ENCODE data around the gene ORM1.

Gene ORM1

DNA sequence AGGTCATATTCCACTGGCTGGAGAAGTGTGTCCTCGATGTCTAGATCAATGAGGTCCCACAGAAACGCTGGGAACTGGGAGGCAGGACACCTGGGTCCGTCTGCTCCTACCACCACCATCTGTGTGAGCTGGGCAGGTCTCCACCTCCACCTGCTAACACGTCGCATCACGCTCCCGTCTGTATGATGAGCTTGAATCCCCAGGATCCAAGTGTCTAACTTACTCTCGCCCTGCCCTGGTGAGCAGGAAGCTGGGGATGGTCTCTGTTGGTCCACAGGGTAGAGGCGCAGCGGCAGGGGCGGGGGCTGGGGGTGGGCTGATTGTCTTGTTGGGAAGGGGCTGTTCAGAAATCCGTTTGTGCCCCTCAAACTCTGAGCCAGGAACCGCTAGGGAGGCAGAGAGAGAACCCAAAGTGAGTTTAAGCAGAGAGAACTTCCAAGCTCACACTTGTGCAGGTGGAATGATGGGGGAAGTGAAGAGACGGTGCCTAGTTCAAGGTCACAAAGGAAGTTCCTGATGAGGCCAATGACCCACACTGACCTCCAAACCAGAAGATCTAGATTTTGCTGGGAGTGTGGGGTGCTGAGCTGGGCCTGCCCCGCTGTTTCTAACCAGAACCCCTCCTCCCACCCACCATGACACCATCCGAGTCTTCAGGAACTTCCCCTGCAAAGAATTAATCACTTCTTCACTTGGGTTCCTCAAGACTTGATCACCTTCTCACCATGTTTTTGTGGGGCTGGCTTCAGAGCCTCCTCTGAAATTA is 27.9 kb downstream of the ORM1 start:
- no peak overlapping the region for H3K27ac ChIP-seq (ENCODE audit: low read length)
- H3K36me3 ChIP-seq (ENCODE audit: control insufficient read depth in 1 of 2, insufficient read depth in 2 of 2, low read length in 2 of 2), result peaks cover 59 to 66% of the 10 kb centered on the region in 2 donors
- H3K4me3 ChIP-seq (ENCODE audit: low read depth in 1 of 2, low read length in 2 of 2), result no peak overlapping the region
- no peaks in the 10 kb centered on the region for H3K27me3 ChIP-seq (ENCODE audit: low read depth, low read length)
- H3K4me1 ChIP-seq (ENCODE audit: control insufficient read depth in 1 of 2, insufficient read depth in 2 of 2, low read length in 2 of 2), result peaks cover 0 to 19% of the 10 kb centered on the region in 2 donors
- H3K9me3 ChIP-seq (ENCODE audit: control insufficient read depth in 1 of 2, low read length in 2 of 2), result no peaks in the 10 kb centered on the region

DNA sequence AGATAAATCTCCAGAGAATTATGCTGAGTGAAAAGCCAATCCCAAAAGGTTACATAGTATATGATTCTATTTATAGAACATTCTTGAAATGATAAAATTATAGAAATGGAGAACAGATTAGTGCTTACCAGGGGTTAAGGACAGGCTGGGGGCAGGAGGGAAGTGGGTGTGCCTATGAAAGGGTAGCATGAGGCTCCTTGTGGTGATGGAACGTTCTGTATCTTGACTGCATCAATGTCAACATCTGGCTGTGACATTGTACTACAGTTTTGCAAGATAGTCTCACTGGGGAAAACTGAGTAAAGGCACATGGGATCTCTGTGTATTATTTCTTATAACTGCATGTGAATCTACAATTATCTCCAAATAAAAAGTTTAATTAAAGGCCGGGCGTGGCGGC is 29.0 kb downstream of the ORM1 start:
- H3K9me3 ChIP-seq (ENCODE audit: control insufficient read depth in 1 of 2, low read length in 2 of 2), result no peaks in the 10 kb centered on the region
- peaks cover 0 to 19% of the 10 kb centered on the region in 2 donors for H3K4me1 ChIP-seq (ENCODE audit: control insufficient read depth in 1 of 2, insufficient read depth in 2 of 2, low read length in 2 of 2)
- no peak overlapping the region for H3K4me3 ChIP-seq (ENCODE audit: low read depth in 1 of 2, low read length in 2 of 2)
- no peaks in the 10 kb centered on the region for H3K27me3 ChIP-seq (ENCODE audit: low read depth, low read length)
- peaks cover 58 to 65% of the 10 kb centered on the region in 2 donors for H3K36me3 ChIP-seq (ENCODE audit: control insufficient read depth in 1 of 2, insufficient read depth in 2 of 2, low read length in 2 of 2)
- no peak overlapping the region for H3K27ac ChIP-seq (ENCODE audit: low read length)

DNA sequence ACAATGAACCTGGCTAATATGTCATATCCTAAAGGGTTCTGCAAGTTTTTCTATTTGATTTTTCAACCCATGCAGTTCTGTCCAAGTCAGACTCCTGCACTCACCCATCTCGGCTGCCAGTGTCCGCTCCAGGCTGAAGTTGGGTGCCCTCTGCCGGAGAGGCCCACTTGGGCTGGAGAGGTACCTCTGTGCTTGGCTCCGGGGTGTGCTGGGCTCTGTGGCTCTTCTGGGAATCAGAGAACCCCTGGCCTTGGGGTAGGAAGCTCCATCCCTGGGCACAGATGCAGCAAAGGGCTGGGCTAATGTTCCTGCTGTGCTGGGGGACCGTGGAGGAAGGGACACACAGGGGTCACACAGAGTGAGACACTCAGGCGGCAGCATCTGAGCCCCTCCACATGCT is 32.9 kb downstream of the ORM1 start:
- Histone ChIP-seq H3K9me3 (ENCODE audit: control insufficient read depth in 1 of 2, low read length in 2 of 2) (no peaks in the 10 kb centered on the region), H3K4me3 (ENCODE audit: low read depth in 1 of 2, low read length in 2 of 2) (no peak overlapping the region), H3K36me3 (ENCODE audit: control insufficient read depth in 1 of 2, insufficient read depth in 2 of 2, low read length in 2 of 2) (peaks cover 60 to 69% of the 10 kb centered on the region in 2 donors), H3K27ac (ENCODE audit: low read length) (no peak overlapping the region), H3K27me3 (ENCODE audit: low read depth, low read length) (no peaks in the 10 kb centered on the region), H3K4me1 (ENCODE audit: control insufficient read depth in 1 of 2, insufficient read depth in 2 of 2, low read length in 2 of 2) (no peaks in the 10 kb centered on the region)

DNA sequence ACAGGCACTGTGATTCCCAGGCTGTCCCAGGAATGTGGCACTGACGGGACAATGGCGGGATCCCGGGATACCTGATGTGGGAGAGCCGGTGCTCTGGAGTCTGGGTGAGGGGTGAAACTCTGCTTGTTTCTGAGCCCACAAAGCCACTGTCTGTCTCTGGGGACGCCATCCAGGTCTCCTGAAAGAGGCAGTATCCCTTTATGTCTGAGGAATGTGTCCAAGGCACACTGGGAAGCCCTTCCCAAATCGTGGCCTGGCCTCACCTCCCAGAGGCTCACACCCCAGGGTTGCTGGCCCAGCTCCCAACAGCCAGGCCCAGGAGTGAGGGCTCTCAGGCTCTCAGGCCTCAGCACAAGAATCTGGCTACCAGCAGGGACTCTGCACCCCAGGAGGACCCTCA is 33.9 kb downstream of the ORM1 start:
- Histone ChIP-seq H3K4me3 (ENCODE audit: low read depth in 1 of 2, low read length in 2 of 2) (no peak overlapping the region), H3K27me3 (ENCODE audit: low read depth, low read length) (no peaks in the 10 kb centered on the region), H3K27ac (ENCODE audit: low read length) (no peak overlapping the region), H3K4me1 (ENCODE audit: control insufficient read depth in 1 of 2, insufficient read depth in 2 of 2, low read length in 2 of 2) (no peaks in the 10 kb centered on the region), H3K36me3 (ENCODE audit: control insufficient read depth in 1 of 2, insufficient read depth in 2 of 2, low read length in 2 of 2) (peaks cover 64 to 71% of the 10 kb centered on the region in 2 donors), H3K9me3 (ENCODE audit: control insufficient read depth in 1 of 2, low read length in 2 of 2) (no peaks in the 10 kb centered on the region)

DNA sequence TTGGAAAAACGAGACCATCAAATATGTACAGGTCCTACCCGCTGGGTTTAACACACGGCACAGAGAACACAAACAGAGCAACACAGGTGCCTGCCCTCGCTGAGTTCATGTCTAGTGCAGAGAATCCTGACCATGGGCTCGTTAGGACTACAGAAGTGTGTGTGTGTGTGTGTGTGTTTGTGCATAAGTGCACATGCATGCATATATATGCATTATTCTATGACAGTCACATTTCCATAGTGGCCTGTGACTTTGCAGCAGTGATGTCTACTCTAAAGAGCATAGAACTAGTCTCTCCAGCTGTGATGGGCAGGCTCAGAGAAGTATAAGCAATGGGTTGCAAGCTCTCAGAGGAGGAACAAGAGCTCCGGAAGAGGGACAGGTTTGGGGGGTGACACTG is 34.5 kb downstream of the ORM1 start:
- no peak overlapping the region for H3K4me3 ChIP-seq (ENCODE audit: low read depth in 1 of 2, low read length in 2 of 2)
- H3K4me1 ChIP-seq (ENCODE audit: control insufficient read depth in 1 of 2, insufficient read depth in 2 of 2, low read length in 2 of 2), result no peaks in the 10 kb centered on the region
- no peak overlapping the region for H3K27ac ChIP-seq (ENCODE audit: low read length)
- peaks cover 70 to 71% of the 10 kb centered on the region in 2 donors for H3K36me3 ChIP-seq (ENCODE audit: control insufficient read depth in 1 of 2, insufficient read depth in 2 of 2, low read length in 2 of 2)
- H3K9me3 ChIP-seq (ENCODE audit: control insufficient read depth in 1 of 2, low read length in 2 of 2), result no peaks in the 10 kb centered on the region
- no peaks in the 10 kb centered on the region for H3K27me3 ChIP-seq (ENCODE audit: low read depth, low read length)

DNA sequence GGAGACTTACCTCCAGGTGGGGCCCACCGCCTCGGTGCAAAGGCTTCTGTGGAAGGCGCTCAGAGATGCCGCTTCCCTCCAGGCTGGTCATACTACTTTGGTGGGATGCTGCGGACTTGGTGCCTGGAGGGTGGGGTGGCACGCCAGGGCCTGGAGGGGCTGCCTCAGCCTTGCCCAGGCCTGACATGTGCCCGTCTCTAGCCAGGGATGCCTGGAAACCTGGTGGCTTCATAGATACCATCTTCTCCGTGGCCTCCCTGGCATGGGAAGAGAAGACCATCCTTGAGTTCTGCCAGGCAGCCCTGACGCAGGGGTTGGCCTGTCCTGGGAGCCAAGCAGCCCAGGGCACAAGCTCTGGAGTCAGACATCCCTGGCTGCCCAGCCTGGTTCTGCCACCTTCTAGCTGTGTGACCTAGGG is 35.0 kb downstream of the ORM1 start:
- Histone ChIP-seq H3K9me3 (ENCODE audit: control insufficient read depth in 1 of 2, low read length in 2 of 2) (no peaks in the 10 kb centered on the region), H3K36me3 (ENCODE audit: control insufficient read depth in 1 of 2, insufficient read depth in 2 of 2, low read length in 2 of 2) (peaks cover 75% of the 10 kb centered on the region in 2 donors), H3K4me3 (ENCODE audit: low read depth in 1 of 2, low read length in 2 of 2) (no peak overlapping the region), H3K4me1 (ENCODE audit: control insufficient read depth in 1 of 2, insufficient read depth in 2 of 2, low read length in 2 of 2) (no peaks in the 10 kb centered on the region), H3K27me3 (ENCODE audit: low read depth, low read length) (no peaks in the 10 kb centered on the region), H3K27ac (ENCODE audit: low read length) (no peak overlapping the region)

DNA sequence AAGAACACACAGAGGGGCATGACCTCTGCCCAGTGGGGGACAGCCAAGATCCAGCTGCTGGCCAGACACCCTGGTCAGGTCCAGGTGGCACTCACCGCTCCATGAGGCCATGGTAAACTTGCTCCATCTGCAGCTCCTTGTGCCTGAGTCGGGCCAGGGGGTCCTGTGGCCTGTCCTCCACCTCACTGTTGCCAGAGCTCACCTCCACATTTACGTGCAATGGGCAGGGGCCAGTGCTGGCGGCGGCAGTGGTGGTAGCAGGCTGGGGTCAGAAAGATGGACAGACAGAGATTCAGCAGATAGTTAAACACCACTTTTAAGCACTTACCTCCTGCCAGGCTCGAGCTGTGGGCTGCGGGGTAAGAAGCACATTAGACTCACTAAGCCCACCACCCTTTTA is 36.9 kb downstream of the ORM1 start:
- no peaks in the 10 kb centered on the region for H3K9me3 ChIP-seq (ENCODE audit: control insufficient read depth in 1 of 2, low read length in 2 of 2)
- peaks cover 90 to 94% of the 10 kb centered on the region in 2 donors for H3K36me3 ChIP-seq (ENCODE audit: control insufficient read depth in 1 of 2, insufficient read depth in 2 of 2, low read length in 2 of 2)
- no peak overlapping the region for H3K27ac ChIP-seq (ENCODE audit: low read length)
- no peaks in the 10 kb centered on the region for H3K4me1 ChIP-seq (ENCODE audit: control insufficient read depth in 1 of 2, insufficient read depth in 2 of 2, low read length in 2 of 2)
- H3K27me3 ChIP-seq (ENCODE audit: low read depth, low read length), result no peaks in the 10 kb centered on the region
- no peak overlapping the region for H3K4me3 ChIP-seq (ENCODE audit: low read depth in 1 of 2, low read length in 2 of 2)

DNA sequence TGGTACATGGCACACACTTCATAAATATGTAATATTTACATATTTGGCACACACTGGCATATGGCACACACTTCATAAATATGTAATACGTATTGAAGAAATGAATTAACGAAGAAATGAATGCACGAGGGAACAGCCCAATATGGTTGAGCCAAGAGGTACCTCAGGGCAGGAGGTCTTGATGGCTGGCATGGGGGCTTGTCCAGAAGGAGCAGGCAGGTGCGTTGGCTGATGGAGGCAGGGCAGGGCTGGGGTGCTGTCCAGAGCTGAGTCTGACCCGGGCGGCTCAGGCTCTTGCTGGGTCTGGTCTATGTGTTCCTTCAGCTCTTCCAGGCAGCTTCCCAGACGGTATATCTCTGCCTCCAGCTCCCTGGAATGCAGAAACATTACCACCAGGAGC is 38.6 kb downstream of the ORM1 start:
- H3K27me3 ChIP-seq (ENCODE audit: low read depth, low read length), result no peaks in the 10 kb centered on the region
- peaks cover 80 to 89% of the 10 kb centered on the region in 2 donors for H3K36me3 ChIP-seq (ENCODE audit: control insufficient read depth in 1 of 2, insufficient read depth in 2 of 2, low read length in 2 of 2)
- H3K27ac ChIP-seq (ENCODE audit: low read length), result no peak overlapping the region
- no peaks in the 10 kb centered on the region for H3K4me1 ChIP-seq (ENCODE audit: control insufficient read depth in 1 of 2, insufficient read depth in 2 of 2, low read length in 2 of 2)
- H3K9me3 ChIP-seq (ENCODE audit: control insufficient read depth in 1 of 2, low read length in 2 of 2), result no peaks in the 10 kb centered on the region
- H3K4me3 ChIP-seq (ENCODE audit: low read depth in 1 of 2, low read length in 2 of 2), result no peak overlapping the region

DNA sequence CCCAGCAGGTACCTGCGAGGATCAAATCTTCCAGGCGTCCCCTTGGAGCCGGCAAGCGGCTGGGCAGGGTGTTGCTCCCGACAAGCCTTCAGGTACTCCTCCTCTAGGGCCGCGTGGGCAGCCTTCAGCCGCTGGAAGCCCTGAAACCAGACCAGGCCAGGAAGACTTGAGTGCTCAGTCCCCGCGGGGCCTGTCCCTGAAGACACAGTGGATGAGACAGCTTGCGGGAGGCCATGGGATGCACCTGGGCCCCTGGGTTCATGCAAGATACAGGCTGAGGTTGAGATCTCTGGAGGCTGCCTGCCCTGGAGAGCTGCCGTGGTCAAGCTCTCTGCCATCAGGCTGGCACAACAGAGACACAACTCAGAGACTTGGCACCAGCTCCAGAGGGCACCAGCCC is 39.5 kb downstream of the ORM1 start:
- no peak overlapping the region for H3K27ac ChIP-seq (ENCODE audit: low read length)
- H3K27me3 ChIP-seq (ENCODE audit: low read depth, low read length), result no peaks in the 10 kb centered on the region
- no peaks in the 10 kb centered on the region for H3K9me3 ChIP-seq (ENCODE audit: control insufficient read depth in 1 of 2, low read length in 2 of 2)
- no peak overlapping the region for H3K4me3 ChIP-seq (ENCODE audit: low read depth in 1 of 2, low read length in 2 of 2)
- no peaks in the 10 kb centered on the region for H3K4me1 ChIP-seq (ENCODE audit: control insufficient read depth in 1 of 2, insufficient read depth in 2 of 2, low read length in 2 of 2)
- H3K36me3 ChIP-seq (ENCODE audit: control insufficient read depth in 1 of 2, insufficient read depth in 2 of 2, low read length in 2 of 2), result peaks cover 77 to 89% of the 10 kb centered on the region in 2 donors

DNA sequence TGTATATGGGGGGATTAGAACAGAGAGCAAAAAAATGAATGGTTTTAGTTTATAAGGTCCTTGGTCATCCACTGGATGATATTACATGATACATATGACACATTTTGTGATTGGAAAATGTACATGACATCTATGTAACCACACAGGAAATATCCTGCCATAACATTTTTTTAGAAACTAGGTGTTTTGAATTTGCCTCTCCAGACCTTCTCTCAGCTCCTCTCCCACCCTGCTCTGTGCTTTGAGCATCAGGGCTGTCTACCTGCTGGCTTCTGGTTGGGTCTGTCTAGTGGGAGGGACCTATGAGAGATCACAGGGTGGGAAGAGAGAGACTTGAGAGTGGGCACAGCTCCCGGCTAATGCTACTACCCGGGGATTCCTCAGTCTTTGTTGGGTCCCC is 40.5 kb downstream of the ORM1 start:
- no peak overlapping the region for H3K27ac ChIP-seq (ENCODE audit: low read length)
- no peak overlapping the region for H3K4me3 ChIP-seq (ENCODE audit: low read depth in 1 of 2, low read length in 2 of 2)
- H3K9me3 ChIP-seq (ENCODE audit: control insufficient read depth in 1 of 2, low read length in 2 of 2), result no peaks in the 10 kb centered on the region
- H3K36me3 ChIP-seq (ENCODE audit: control insufficient read depth in 1 of 2, insufficient read depth in 2 of 2, low read length in 2 of 2), result peaks cover 77 to 89% of the 10 kb centered on the region in 2 donors
- no peaks in the 10 kb centered on the region for H3K4me1 ChIP-seq (ENCODE audit: control insufficient read depth in 1 of 2, insufficient read depth in 2 of 2, low read length in 2 of 2)
- H3K27me3 ChIP-seq (ENCODE audit: low read depth, low read length), result no peaks in the 10 kb centered on the region

DNA sequence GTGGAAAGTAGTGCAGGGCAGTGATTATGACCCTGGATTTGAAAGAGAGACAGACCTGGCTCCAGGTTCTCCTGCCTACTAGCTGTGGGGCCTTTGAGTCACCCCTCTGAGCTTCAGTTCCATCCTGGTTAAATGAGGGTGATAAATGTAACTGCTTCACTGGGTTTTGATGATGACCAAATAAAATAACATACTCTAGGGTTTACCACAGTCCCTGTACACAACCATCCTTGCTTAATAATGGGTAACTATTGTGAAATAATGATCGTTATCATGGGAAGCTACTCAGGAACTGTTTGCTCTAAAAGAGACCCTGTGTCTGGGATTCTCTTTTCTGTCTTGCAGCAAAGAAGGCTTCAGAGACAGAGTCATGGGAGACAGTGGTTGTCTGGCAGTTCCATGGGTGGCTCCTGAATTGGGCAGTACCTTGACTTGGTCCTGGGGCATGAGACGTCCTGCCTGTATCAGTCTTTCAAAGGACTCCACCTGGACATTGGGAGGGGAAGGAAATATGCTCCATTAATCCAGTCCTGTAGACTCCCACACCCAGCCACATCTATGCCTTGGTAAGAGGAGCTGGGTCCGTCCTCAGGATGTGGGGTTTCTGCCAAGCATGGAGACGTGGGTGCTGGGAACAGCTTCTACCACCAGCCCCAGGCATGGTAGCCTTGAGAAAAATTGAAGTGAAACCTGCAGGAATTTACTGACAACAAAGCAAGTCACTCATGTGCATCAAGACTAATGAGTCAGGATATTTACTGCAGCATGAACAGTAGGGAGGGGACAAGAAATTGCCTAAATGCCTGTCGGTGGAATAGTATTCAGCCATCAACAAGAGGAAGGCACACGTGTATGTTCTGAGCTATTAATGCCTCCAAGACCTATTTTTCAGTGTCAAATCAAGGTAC is 41.5 kb downstream of the ORM1 start:
- Histone ChIP-seq H3K4me3 (ENCODE audit: low read depth in 1 of 2, low read length in 2 of 2) (no peak overlapping the region), H3K9me3 (ENCODE audit: control insufficient read depth in 1 of 2, low read length in 2 of 2) (no peaks in the 10 kb centered on the region), H3K36me3 (ENCODE audit: control insufficient read depth in 1 of 2, insufficient read depth in 2 of 2, low read length in 2 of 2) (peaks cover 71 to 82% of the 10 kb centered on the region in 2 donors), H3K27ac (ENCODE audit: low read length) (no peak overlapping the region), H3K27me3 (ENCODE audit: low read depth, low read length) (no peaks in the 10 kb centered on the region), H3K4me1 (ENCODE audit: control insufficient read depth in 1 of 2, insufficient read depth in 2 of 2, low read length in 2 of 2) (no peaks in the 10 kb centered on the region)

All from muscle layer of duodenum (tissue), 2 donors.